Activated effector memory CD4-positive, alpha-beta T cell treated with Interleukin-2 at 50 U/mL for 16 hours (primary cell): ENCODE data around the gene RNF151.
"Not testable (repeated sequence)": the region's sequence is repeated elsewhere in the genome, so short reads cannot be mapped to it uniquely, and the experiment has no call there.

Experiments used
- DNase-seq: peaks from one replicate; pipeline ENCODE4 v3.0.0-alpha.2; 2020

RNF151 gene

DNA sequence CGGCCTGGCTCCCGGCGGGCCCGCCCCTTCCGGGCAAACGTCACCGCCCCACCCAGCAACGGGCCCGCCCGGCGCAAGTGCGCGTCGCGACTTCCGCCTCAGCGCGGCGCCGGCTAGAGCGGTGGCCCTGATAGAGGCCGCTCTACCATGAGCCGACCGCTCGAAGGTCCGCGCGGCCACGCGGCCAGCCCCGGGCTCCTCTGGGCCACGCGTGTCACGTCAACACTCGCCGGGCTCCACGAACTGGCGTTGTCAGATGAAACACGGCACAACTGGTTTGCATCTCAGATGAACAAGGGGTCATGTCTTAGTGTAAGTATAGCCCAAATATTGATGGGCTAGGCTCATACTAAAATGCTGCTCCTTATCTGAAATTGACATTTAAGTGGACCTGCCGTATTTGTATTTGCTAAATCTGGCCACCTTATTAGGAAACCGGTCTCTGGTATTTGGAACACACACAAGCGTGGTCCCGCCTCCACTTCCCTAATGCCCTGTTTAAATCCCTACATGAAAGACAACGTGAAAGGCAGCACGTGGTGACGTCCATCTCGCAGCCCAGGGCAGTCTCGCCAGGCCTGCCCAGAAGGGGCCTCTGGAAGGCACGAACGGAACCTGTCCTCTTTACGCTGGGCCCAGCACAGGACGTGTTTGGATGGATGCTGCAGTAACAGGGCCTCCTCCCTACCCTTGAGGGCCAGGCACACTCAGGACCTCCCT, 43.3 kb downstream of the RNF151 start, which contains the start of gene ZNF598:
ZNF598 (minus strand) TSS at position 31 of the 720 bp plus-strand sequence.
- DNase-seq = peak; percentile 69

DNA sequence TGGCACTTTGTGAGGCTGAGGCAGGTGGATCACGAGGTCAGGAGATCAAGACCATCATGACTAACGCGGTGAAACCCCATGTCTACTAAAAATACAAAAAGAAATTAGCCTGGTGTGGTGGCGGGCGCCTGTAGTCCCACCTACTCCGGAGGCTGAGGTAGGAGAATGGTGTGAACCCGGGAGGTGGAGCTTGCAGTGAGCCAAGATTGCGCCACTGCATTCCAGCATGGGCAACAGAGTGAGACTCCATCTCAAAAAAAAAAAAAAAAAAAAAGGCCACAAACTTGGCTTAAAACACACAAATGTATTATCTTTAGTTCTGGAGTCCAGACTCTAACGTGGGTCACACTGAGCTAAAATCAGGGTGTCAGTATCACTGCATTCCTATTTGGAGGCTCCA, 45.1 kb downstream of the RNF151 start:
- not testable (repeated sequence) for DNase-seq

DNA sequence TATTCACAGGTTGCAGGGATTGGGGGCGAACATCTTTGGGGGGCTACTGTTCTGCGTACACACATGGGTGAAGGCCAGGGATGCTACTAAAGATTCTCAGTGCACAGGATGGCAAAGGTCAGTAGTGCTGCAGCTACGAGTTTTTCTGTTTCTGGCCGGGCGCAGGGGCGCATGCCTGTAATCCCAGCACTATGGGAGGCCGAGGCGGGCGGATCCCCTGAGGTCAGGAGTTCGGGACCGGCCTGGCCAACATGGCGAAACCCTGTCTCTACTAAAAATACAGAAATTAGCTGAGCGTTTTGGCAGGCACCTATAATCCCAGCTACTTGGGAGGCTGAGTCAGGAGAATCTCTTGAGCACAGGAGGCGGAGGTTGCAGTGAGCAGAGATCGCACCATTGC, 46.9 kb downstream of the RNF151 start:
- no peak for DNase-seq

DNA sequence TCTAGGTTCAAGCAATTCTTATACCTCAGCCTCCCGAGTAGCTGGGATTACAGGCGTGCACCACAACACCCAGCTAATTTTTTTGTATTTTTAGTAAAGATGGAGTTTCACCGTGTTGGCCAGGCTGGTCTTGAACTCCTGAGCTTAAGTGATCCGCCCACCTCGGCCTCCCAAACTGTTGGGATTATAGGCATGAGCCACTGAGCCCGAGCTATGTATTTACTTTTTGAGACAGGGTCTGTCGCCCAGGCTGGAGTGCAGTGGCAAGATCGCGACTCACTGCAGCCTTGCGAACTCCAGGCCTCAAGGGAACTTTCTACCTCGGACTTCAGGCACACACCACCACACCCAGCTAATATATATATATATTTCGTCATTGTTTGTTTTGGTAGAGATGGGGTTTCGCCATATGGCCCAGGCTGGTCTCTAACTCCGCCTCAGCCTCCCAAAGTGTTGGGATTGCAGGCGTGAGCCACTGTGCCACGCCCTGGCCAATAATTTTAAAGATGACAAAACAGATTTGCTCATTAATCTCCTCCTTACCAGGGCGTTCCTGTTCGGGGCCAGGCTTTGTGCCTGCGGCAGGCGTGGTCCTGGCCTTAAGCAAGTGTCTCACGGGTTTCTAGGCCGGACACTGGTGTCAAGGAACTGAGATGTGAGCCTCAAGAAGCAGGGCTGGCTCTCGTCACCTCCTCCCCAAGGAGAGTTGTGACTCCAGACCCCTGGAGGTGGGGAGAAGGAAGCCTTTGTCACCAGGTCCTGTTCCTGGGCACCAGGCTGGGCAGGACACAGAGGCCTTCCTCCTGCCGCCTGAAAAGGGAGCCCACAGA, 48.7 kb downstream of the RNF151 start:
- no peak for DNase-seq

DNA sequence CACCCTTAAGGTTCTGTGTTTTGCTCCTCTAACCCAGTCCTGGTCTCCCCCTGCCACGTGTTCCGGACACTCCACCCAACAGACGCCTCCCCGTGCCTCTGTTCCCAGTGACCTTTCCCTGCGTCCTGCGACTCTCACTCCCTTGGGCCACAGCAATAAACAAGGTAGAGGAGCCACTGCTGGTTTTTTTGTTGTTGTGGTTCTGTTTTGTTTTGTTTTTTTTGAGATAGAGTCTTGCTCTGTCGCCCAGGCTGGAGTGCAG, 49.2 kb downstream of the RNF151 start:
- no peak for DNase-seq

DNA sequence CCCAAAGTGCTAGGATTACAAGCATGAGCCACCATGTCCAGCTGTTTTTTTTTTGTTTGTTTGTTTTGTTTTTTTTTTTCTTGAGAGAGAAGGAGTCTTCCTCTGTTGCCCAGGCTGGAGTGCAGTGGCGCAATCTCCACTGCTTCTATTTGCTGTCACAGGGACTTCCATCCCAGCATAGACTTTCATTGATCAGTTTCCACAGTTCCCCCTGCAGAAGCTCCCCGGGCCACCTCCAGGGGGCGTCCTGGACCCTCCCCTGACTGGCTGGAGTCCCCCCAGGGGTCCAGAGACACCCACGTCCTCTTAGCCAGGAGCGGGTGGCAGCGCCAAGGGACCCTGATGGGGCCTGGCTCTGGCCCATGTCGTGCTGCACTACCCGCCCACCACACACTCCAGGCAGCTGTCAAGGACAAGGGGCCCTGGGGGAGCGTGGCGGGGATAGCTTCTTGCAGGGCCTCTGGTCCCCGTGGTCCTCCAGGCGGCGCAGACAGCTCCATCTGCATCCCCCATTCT, 49.8 kb downstream of the RNF151 start:
- no peak for DNase-seq
